GM12872 (cell line): Measurements from ENCODE around the gene SEPTIN8.

Source experiments
- TF ChIP-seq, protein P1 (sequence below): IDR thresholded peaks from 3 replicates; pipeline ENCODE4 v1.5.1; 2011; ENCODE audit warnings: low read depth, mild to moderate bottlenecking, low read length, moderate library complexity; ENCODE audit not compliant: insufficient read depth

The SEPTIN8 gene

DNA sequence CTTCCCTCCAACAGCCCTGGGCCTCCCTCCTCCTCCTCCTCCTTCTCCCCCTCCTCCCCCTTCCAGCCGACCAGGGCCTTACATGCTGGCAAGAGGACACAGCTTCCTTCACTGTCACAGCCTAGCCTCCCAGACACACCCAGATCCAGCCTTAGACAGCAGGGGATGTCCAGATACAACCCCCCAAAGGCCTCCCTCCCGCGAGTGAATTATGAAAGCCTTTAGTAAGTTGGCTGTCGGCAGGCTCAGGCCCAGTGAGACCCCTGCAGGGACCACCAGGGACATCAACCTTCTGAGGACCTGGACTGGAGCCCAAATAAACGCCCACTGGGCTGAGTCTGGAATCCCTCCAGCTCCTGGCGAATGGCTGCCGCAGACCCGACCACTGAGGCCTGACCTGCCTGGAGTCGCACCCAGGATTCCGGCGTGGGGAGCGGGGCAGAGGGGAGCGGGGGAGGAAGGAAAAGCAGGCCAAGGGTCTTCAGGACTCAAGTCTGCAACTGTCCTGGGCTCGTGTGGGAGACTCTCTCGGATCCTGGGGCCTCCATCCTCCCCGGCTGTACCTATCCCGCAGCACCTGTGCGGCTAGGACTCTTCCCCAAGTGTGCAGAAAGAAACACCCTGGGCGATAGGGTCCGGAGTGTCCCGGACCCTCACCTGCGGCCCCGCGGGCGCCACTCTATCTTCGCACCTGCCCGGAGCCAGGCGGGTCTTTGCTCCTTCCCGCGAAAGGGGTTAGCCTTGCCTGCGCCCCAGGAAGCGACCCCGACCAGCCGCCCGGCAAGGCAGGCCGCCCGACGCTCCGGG, 705 bp downstream of the SEPTIN8 start:
- TF ChIP-seq, protein P1, sequence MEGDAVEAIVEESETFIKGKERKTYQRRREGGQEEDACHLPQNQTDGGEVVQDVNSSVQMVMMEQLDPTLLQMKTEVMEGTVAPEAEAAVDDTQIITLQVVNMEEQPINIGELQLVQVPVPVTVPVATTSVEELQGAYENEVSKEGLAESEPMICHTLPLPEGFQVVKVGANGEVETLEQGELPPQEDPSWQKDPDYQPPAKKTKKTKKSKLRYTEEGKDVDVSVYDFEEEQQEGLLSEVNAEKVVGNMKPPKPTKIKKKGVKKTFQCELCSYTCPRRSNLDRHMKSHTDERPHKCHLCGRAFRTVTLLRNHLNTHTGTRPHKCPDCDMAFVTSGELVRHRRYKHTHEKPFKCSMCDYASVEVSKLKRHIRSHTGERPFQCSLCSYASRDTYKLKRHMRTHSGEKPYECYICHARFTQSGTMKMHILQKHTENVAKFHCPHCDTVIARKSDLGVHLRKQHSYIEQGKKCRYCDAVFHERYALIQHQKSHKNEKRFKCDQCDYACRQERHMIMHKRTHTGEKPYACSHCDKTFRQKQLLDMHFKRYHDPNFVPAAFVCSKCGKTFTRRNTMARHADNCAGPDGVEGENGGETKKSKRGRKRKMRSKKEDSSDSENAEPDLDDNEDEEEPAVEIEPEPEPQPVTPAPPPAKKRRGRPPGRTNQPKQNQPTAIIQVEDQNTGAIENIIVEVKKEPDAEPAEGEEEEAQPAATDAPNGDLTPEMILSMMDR, result no peak

DNA sequence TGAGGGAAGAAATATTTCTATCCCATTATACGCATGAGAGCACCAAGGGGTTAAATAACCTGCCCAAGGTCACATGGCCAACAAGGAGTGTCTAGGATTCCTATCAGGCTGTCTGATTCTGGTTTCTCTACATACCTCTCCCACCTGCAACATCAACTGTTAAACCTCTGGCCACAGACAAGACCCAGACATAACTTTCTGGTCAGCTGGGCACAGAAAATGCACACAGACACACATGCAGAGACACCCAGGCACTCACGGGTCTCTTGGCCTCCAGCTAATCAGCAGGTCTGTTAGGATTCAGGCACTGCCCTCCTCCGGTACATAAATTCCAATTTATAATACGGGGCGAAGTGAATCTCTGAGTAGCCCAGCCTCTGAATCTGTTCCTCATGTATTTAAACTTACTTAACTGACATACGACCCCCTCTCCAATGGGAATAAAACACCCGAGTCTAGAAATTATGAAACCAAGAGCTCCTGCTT, 1.5 kb downstream of the SEPTIN8 start:
- TF ChIP-seq, protein P1, result no peak

DNA sequence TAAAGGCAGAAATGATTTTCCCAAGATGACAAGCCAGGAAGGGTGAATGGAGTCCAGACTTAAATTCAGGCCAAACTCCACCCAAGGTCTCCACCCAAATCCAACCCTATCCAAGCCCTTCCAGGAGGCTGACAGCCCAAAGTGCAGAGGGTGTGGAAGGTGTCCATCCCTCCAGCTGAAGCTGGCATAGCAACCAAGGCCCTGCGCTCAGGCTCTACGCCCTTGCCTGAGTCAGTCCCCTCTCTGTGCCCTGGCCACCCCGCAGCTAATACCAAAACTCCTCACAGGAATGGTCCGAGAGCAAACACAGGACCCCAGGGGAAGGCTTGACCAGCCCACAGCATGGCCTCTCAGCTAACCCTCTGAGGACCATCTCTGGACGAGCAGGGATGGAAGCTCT, 2.1 kb downstream of the SEPTIN8 start:
- TF ChIP-seq, protein P1, result no peak

DNA sequence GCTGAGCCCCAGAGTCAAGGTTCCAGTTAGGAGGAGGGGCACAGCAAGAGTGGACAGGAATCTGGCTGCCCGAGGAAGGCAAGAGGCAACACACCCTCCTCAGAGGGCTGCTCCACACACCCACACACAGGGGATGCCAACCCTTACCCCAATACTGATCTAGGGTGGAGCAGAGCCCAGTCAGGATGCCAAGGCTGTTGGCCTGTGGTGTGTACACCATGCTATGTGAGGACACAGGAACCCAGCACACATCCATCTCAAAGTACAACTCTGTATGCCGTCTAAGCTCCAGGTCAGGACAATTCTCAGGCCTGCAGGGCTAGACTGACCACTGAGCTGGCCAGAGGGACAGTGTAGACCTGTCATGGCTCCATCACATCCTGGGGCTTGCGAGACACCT, 2.6 kb downstream of the SEPTIN8 start:
- TF ChIP-seq, protein P1, result no peak

DNA sequence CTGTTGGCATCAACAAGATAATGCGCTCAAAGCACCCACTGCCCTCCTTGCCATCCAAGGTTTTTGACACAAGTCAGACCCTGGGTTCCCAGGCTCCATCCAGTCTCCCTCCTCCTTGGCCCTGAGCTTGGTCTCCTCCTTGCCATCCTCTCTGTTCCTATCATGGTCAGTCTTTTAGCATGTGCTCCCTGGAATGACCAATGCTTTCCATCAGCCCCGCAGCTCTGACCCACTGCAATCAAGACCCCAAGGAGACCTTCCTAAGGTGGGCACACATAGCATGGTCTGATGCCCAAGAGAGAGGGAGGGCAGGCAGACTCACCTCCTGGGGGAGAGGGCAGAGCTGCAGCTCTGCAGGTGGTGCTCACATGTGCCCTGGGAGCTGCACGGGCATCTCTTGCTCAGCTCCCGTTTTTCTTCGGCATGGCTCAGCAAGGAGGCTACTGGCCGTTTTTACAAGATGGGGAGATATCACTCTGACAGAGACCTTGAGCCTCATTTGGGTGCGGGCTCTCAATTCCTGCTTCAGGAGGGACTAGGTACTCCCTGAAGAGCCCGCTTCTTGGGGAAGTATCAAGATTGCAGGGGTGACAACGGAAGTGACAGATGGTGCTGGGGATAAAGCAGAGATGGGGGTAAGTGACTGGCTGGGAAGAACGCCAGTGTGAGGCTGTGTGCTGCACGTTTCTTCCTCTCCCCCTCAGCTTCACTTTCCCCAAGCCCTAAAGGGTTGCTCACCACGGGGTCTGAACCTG, 3.3 kb downstream of the SEPTIN8 start:
- TF ChIP-seq, protein P1, result no peak

DNA sequence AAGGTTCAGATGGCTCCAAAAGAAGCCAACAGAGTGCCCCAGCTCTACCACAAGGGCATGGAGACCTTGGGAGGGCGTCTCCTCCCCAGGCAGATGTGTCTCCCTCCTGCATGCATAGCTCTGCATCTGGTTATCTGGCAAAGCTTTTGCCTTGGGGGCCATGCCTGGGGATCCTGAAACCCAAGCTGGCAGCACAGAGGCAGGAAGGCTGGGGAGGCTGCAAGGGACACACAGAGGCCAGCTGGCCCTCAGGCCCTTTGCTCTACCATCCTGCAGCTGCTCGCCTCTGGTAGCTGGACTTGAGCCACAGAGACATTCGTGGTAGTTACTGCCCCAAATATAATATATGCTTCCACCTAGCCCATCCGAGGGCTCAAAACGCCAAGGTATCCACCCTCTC, 3.9 kb downstream of the SEPTIN8 start:
- TF ChIP-seq, protein P1, result no peak

DNA sequence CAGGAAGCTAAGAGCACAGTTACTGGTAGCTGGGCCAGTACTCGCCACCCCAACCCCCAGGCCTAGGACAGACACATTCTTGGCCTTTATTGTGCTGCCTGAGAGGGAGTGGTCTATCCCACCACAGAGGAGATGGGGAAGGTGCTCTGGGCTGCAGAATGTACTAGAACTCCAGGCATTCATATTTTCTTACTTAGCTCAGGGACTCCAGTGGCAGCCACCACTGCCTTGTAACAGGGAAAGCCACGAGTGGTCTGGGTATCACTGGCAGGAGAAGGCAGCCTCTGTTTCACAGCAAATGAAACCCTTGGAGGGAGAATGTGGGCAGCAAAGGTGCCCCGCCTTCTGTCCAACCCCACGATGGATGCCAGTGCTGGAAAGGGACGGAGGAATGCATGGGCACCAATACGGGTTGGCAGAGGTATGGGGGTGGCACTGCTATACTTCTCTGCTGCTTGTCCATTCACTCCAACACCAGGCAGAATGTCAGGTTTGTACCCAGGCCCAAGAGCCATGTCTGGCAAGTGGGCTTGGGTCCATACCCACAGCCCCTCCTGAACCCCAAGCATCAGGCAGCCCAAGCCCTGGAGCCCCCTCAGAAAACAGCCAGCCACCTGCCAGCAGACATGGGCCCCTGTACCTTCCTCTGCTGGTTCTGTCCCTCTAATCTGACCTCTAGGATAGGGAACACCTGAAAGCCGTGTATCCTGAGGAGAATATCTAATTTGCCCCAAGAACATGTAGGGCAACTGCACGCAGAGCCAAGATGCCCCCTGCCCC, 4.6 kb downstream of the SEPTIN8 start:
- TF ChIP-seq, protein P1, result no peak
